PC-3 (cell line): ENCODE measurements around the gene DZIP1. TPM values are rescaled to one million over a fixed set of nuclear protein-coding genes. Genes with fewer than 3 reads are reported as not detected.

Experiments used
- ATAC-seq: fragments of 200-7000 bp; cut with Tn5 transposase; 2 replicates; pipeline ENCODE4 v1.9.1; 2020; ENCODE audit warnings: mild to moderate bottlenecking, moderate library complexity
- BruUV-seq: library from RNA; stranded (reverse); fragments of 400-500 nt; replicated peaks from 2 replicates; lab custom pipeline; 2021; lab: Mats Ljungman, UMichigan
- CTCF ChIA-PET: fragments of 300-600 bp; sonication (Branson Sonifier 250); formaldehyde crosslinking; loops from one replicate; lab custom pipeline; 2022; ENCODE audit warnings: antibody characterized with exemption; lab: Charles Lee
- POLR2A ChIA-PET: fragments of 300-600 bp; sonication (Branson Sonifier 250); formaldehyde crosslinking; loops from one replicate; lab custom pipeline; 2022; ENCODE audit warnings: antibody characterized with exemption; ENCODE audit not compliant: unreplicated experiment; lab: Charles Lee
- DNase-seq: peaks from one replicate; pipeline ENCODE4 v3.0.0-alpha.2; 2015
- H2AFZ ChIP-seq: fragments of 300-600 bp; sonication (generic); 2 replicates; pipeline ENCODE4 v1.6.0; 2016; ENCODE audit warnings: antibody characterized with exemption, low read length
- H3F3A ChIP-seq: fragments of 300-600 bp; sonication (generic); one replicate; pipeline ENCODE4 v1.6.0; 2017; ENCODE audit warnings: antibody characterized with exemption, low read length, control low read depth, mild to moderate bottlenecking; ENCODE audit not compliant: unreplicated experiment
- H3K27ac ChIP-seq: fragments of 300-600 bp; sonication (generic); 2 replicates; pipeline ENCODE4 v1.5.1; 2016; ENCODE audit warnings: mild to moderate bottlenecking, low read length
- H3K27me3 ChIP-seq: fragments of 300-600 bp; sonication (generic); 2 replicates; pipeline ENCODE4 v1.6.1; 2016; ENCODE audit warnings: low read length, mixed read lengths
- H3K36me3 ChIP-seq: fragments of 300-600 bp; sonication (generic); 2 replicates; pipeline ENCODE4 v1.6.1; 2016; ENCODE audit warnings: low read depth, mixed run types, low read length, mixed read lengths
- H3K4me1 ChIP-seq: fragments of 300-600 bp; sonication (generic); 2 replicates; pipeline ENCODE4 v1.5.1; 2016; ENCODE audit warnings: low read length; ENCODE audit not compliant: insufficient read depth
- H3K4me2 ChIP-seq: fragments of 300-600 bp; sonication (generic); 2 replicates; pipeline ENCODE4 v1.6.0; 2016; ENCODE audit warnings: low read length
- H3K4me3 ChIP-seq: fragments of 300-600 bp; sonication (generic); 2 replicates; pipeline ENCODE4 v1.5.1; 2016; ENCODE audit warnings: mild to moderate bottlenecking, low read length, mixed read lengths
- H3K79me2 ChIP-seq: fragments of 300-600 bp; sonication (generic); 2 replicates; pipeline ENCODE4 v1.6.1; 2017; ENCODE audit warnings: low read length, mixed read lengths
- H3K9ac ChIP-seq: fragments of 300-600 bp; sonication (generic); 2 replicates; pipeline ENCODE4 v1.6.0; 2016; ENCODE audit warnings: mild to moderate bottlenecking, low read length
- H3K9me2 ChIP-seq: fragments of 300-600 bp; sonication (generic); replicated peaks from 2 replicates; pipeline ENCODE4 v1.6.1; 2016; ENCODE audit warnings: mixed run types, low read length, mixed read lengths
- H3K9me3 ChIP-seq: fragments of 300-600 bp; sonication (generic); 2 replicates; pipeline ENCODE4 v1.6.1; 2016; ENCODE audit warnings: low read length, mixed read lengths
- H4K20me1 ChIP-seq: fragments of 300-600 bp; sonication (generic); 2 replicates; pipeline ENCODE4 v1.6.1; 2016; ENCODE audit warnings: low read length, mixed read lengths
- EZH2 ChIP-seq: fragments of 300-600 bp; sonication (generic); IDR thresholded peaks from one replicate; pipeline ENCODE4 v1.6.1; 2017; ENCODE audit warnings: antibody characterized with exemption, mild to moderate bottlenecking, low read length; ENCODE audit not compliant: unreplicated experiment
- EZH2phosphoT487 ChIP-seq: fragments of 300-600 bp; sonication (generic); IDR thresholded peaks from 2 replicates; pipeline ENCODE4 v1.6.1; 2018; ENCODE audit warnings: mild to moderate bottlenecking, antibody characterized with exemption, low read length, borderline replicate concordance
- intact Hi-C: fragments of 100-400 bp; cut with micrococcal nuclease; formaldehyde crosslinking; loops from 2 replicates; pipeline ENCODE4 v1.9.0; 2023
- total RNA-seq: library from RNA; depleted of rRNA; stranded (reverse); fragments of >200 nt; gene quantifications from 2 replicates; pipeline ENCODE4 v1.2.3, GENCODE V29; 2014
- TF ChIP-seq, protein P1 (sequence below): fragments of 300-600 bp; sonication (generic); conservative IDR thresholded peaks from 2 replicates; pipeline ENCODE4 v1.5.1; 2017; ENCODE audit warnings: antibody characterized with exemption, low read depth, mild to moderate bottlenecking, low read length

The DZIP1 gene
- total RNA-seq, 1 experiment from 2014 or later, result 3.5 TPM

DNA sequence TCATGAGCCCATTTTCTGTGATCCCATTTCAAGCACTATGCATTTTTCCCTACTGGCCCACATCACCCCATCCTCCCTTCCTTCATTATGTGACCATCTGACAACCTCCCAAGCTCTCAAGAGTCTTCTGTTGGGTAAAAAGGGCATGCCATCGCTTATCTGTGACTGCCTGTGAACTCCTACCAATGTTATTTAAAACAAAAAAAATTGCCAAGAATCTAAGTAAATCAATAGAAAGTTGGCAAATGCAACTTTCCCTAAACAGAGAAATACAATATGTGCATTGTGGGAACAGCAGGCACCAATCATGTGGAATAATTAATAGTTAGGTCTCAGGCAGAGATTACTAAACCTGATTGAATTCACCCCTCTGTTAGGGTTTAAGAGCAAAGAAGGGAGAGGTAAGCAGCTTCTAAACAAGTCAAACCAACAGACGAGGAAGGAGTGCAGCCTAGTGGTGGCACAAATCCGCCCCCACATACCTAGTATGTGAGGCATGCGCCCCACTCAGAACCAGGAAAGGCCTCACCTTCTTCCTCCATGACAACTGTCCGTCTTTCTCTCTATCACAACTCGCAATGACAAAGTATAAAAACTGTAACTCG lies 29.8 kb downstream of the DZIP1 start:
- Histone ChIP-seq H3K9me2 (no peaks in the 10 kb centered on the region), H3K4me1 (no peaks in the 10 kb centered on the region), H3F3A (no peaks in the 10 kb centered on the region), H3K79me2 (no peaks in the 10 kb centered on the region), H3K4me2 (no peak overlapping the region), H3K27me3 (no peaks in the 10 kb centered on the region), H3K27ac (no peak overlapping the region), H3K9me3 (no peaks in the 10 kb centered on the region), H3K36me3 (no peaks in the 10 kb centered on the region), H3K9ac (no peak overlapping the region), H2AFZ (no peak overlapping the region), H3K4me3 (no peak overlapping the region), H4K20me1 (no peaks in the 10 kb centered on the region)
- POLR2A ChIA-PET, result no interaction called here
- no peak for ATAC-seq
- TF ChIP-seq EZH2phosphoT487, result no peak
- TF ChIP-seq EZH2, result no peak
- TF ChIP-seq, protein P1, sequence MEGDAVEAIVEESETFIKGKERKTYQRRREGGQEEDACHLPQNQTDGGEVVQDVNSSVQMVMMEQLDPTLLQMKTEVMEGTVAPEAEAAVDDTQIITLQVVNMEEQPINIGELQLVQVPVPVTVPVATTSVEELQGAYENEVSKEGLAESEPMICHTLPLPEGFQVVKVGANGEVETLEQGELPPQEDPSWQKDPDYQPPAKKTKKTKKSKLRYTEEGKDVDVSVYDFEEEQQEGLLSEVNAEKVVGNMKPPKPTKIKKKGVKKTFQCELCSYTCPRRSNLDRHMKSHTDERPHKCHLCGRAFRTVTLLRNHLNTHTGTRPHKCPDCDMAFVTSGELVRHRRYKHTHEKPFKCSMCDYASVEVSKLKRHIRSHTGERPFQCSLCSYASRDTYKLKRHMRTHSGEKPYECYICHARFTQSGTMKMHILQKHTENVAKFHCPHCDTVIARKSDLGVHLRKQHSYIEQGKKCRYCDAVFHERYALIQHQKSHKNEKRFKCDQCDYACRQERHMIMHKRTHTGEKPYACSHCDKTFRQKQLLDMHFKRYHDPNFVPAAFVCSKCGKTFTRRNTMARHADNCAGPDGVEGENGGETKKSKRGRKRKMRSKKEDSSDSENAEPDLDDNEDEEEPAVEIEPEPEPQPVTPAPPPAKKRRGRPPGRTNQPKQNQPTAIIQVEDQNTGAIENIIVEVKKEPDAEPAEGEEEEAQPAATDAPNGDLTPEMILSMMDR, result no peak
- intact Hi-C loops, result no loop called here
- CTCF ChIA-PET, result no interaction called here
- BruUV-seq, result no TSS peak
- peak; percentile 5 for DNase-seq

DNA sequence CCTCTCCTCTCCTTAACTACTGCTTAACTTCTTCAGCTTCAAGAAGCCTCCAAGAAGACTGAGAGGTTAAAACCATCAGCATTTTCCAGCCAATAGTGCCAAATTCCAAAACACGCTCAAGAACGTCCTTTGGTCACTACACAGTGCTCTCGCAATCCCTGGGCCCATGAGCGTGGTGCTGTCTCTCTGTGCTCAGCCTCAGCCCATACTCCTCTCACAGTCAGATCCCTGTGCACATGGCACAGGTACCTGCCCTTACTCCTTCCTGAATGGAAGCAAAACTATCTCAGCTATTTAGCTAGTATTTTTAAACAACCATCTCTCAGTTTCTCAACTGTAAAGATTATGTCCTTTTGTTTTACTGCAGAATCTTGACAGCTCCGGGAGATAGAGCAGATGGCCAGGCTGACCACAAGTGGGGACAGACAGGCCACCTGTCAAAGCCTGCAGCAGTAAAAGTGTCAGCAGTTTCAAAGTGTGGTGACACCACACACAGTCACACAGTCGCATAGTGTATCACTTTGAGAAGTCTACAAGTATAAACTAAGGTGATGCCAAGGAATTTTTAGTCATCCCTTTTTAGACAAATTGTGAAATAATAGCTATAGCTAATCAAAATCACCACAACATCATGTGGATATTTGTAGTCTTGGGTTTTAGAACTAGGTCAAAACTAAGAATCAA lies 35.7 kb downstream of the DZIP1 start:
- intact Hi-C loops, result no loop called here
- CTCF ChIA-PET, result no interaction called here
- Histone ChIP-seq H3K27me3 (no peaks in the 10 kb centered on the region), H2AFZ (no peak overlapping the region), H3K36me3 (no peaks in the 10 kb centered on the region), H3K4me1 (peaks cover 20% of the 10 kb centered on the region), H3K27ac (no peak overlapping the region), H3F3A (no peaks in the 10 kb centered on the region), H4K20me1 (no peaks in the 10 kb centered on the region), H3K9me2 (no peaks in the 10 kb centered on the region), H3K9me3 (no peaks in the 10 kb centered on the region), H3K9ac (no peak overlapping the region), H3K4me2 (no peak overlapping the region), H3K79me2 (no peaks in the 10 kb centered on the region), H3K4me3 (no peak overlapping the region)
- DNase-seq (no peak), ATAC-seq (no peak)
- TF ChIP-seq EZH2 (no peak), EZH2phosphoT487 (no peak)
- TF ChIP-seq, protein P1, result no peak
- POLR2A ChIA-PET, result interaction anchor here (0.6 kb wide), 1 partner anchor 710 kb away, joined by 12 read pairs; no protein-coding TSS in a partner anchor
- BruUV-seq, result no TSS peak

DNA sequence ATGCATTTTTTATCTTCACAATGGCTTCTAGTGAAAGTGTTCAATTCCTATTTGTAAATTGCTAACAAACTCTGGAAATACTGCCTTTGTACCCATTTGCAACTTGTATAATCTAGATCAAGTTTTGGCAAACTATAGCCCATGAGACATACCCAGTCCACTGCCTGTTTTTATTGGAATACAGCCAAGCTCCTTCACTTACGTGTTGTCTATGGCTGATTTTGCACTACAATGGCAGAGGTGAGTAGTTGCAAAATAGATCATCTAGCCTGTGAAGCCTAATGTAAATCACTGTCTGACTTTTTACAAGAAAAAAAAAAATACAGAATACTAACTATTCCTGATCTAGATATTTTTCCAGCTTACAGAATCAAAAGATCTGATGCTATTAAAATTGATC lies 37.1 kb downstream of the DZIP1 start:
- DNase-seq (peak; percentile 78), ATAC-seq (peak; percentile 49)
- no peaks in the 10 kb centered on the region for H3K36me3 ChIP-seq
- H3K9me3 ChIP-seq, result no peaks in the 10 kb centered on the region
- no peaks in the 10 kb centered on the region for H3K9me2 ChIP-seq
- no peaks in the 10 kb centered on the region for H3K79me2 ChIP-seq
- no peak overlapping the region for H3K27ac ChIP-seq
- TF ChIP-seq EZH2phosphoT487 (no peak), EZH2 (no peak)
- TF ChIP-seq, protein P1, result no peak
- H3K9ac ChIP-seq, result no peak overlapping the region
- CTCF ChIA-PET, result no interaction called here
- BruUV-seq, result no TSS peak
- no peaks in the 10 kb centered on the region for H4K20me1 ChIP-seq
- H2AFZ ChIP-seq, result no peak overlapping the region
- peaks cover 25% of the 10 kb centered on the region for H3K4me1 ChIP-seq
- H3K4me3 ChIP-seq, result no peak overlapping the region
- intact Hi-C loops, result no loop called here
- POLR2A ChIA-PET, result no interaction called here
- H3K27me3 ChIP-seq, result no peaks in the 10 kb centered on the region
- H3F3A ChIP-seq, result no peaks in the 10 kb centered on the region
- H3K4me2 ChIP-seq, result no peak overlapping the region
